GM23338 (cell line): Measurements from ENCODE around the gene LMBR1.

Experiments
- CREB1 ChIP-seq: fragments of 250-450 bp; sonication (Bioruptor Pico); IDR thresholded peaks from 2 replicates; pipeline ENCODE4 v1.5.0; 2020; ENCODE audit warnings: low read depth, mild to moderate bottlenecking, moderate library complexity
- EZH2 ChIP-seq: fragments of 200-600 bp; sonication (generic); IDR thresholded peaks from one replicate; pipeline ENCODE4 v1.8.0; 2017; ENCODE audit warnings: antibody characterized with exemption, mild to moderate bottlenecking, low read depth; ENCODE audit not compliant: unreplicated experiment
- JUNB ChIP-seq: IDR thresholded peaks from one replicate; pipeline ENCODE4 v1.6.1; 2016; ENCODE audit warnings: antibody characterized with exemption; ENCODE audit not compliant: unreplicated experiment
- POLR2AphosphoS5 ChIP-seq: IDR thresholded peaks from 2 replicates; pipeline ENCODE4 v1.6.1; 2016; ENCODE audit warnings: antibody characterized with exemption, low read depth
- STAT1 ChIP-seq: IDR thresholded peaks from one replicate; pipeline ENCODE4 v1.6.1; 2016; ENCODE audit warnings: antibody characterized with exemption; ENCODE audit not compliant: unreplicated experiment
- TF ChIP-seq, protein P1 (sequence below), 2 experiments: fragments of 200-600 bp in 1 of 2; sonication (generic) in 1 of 2; conservative IDR thresholded peaks; 2 replicates each; pipeline versions ENCODE4 v1.5.1 to v1.6.1; 2016 to 2017; ENCODE audit warnings: antibody characterized with exemption in 2 of 2, low read depth in 2 of 2, mild to moderate bottlenecking in 2 of 2, moderate library complexity in 1 of 2
- TF ChIP-seq, protein P2 (sequence below): IDR thresholded peaks from one replicate; pipeline ENCODE4 v1.6.1; 2018; ENCODE audit warnings: antibody characterized with exemption; ENCODE audit not compliant: unreplicated experiment
- TF ChIP-seq, protein P3 (sequence below): IDR thresholded peaks from 2 replicates; pipeline ENCODE4 v1.6.1; 2016; ENCODE audit warnings: antibody characterized with exemption

DNA sequence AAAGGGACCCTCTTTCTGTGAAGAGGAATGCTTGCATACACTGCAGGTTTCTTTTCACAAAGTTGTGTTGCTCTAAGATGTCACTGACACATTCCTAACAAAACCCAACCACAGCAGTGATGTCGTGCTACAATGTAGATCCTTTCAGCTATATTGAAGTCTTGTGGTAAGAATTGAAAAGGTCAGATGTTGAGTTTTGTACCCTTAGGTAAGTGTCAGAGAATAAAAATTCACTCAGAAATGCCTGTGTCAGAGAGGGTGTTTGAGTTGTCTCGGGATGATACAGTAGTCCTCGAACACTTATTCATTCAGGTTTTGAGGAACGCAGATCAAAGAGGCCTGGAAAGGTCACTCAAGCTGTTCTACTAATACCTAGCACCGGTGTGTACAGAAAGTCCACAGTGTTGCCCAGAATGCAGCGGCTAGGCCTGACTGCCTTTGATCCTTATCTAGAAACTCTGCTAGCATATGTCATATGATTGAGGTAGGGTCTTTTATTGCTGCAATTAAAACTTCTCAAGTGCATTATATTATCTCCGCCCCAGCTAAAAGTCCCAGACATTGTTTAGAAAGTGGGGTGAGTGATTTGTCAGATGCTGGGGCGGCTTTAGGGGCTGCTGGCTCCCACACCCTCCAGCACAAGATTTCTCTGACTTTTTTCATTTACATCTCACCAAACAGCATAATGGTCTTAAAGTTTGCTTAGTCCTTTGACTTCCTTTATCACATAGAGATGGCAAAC is 226.4 kb downstream of the LMBR1 start:
- TF ChIP-seq POLR2AphosphoS5 (no peak), EZH2 (no peak), STAT1 (no peak), CREB1 (CRISPR knock-in tag) (no peak), JUNB (no peak)
- TF ChIP-seq, protein P1, sequence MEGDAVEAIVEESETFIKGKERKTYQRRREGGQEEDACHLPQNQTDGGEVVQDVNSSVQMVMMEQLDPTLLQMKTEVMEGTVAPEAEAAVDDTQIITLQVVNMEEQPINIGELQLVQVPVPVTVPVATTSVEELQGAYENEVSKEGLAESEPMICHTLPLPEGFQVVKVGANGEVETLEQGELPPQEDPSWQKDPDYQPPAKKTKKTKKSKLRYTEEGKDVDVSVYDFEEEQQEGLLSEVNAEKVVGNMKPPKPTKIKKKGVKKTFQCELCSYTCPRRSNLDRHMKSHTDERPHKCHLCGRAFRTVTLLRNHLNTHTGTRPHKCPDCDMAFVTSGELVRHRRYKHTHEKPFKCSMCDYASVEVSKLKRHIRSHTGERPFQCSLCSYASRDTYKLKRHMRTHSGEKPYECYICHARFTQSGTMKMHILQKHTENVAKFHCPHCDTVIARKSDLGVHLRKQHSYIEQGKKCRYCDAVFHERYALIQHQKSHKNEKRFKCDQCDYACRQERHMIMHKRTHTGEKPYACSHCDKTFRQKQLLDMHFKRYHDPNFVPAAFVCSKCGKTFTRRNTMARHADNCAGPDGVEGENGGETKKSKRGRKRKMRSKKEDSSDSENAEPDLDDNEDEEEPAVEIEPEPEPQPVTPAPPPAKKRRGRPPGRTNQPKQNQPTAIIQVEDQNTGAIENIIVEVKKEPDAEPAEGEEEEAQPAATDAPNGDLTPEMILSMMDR (conservative IDR thresholded peaks at IDR 0.05; ENCODE audit: low read depth in 2 of 2) = no peak
- TF ChIP-seq, protein P2, sequence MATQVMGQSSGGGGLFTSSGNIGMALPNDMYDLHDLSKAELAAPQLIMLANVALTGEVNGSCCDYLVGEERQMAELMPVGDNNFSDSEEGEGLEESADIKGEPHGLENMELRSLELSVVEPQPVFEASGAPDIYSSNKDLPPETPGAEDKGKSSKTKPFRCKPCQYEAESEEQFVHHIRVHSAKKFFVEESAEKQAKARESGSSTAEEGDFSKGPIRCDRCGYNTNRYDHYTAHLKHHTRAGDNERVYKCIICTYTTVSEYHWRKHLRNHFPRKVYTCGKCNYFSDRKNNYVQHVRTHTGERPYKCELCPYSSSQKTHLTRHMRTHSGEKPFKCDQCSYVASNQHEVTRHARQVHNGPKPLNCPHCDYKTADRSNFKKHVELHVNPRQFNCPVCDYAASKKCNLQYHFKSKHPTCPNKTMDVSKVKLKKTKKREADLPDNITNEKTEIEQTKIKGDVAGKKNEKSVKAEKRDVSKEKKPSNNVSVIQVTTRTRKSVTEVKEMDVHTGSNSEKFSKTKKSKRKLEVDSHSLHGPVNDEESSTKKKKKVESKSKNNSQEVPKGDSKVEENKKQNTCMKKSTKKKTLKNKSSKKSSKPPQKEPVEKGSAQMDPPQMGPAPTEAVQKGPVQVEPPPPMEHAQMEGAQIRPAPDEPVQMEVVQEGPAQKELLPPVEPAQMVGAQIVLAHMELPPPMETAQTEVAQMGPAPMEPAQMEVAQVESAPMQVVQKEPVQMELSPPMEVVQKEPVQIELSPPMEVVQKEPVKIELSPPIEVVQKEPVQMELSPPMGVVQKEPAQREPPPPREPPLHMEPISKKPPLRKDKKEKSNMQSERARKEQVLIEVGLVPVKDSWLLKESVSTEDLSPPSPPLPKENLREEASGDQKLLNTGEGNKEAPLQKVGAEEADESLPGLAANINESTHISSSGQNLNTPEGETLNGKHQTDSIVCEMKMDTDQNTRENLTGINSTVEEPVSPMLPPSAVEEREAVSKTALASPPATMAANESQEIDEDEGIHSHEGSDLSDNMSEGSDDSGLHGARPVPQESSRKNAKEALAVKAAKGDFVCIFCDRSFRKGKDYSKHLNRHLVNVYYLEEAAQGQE = no peak
- TF ChIP-seq, protein P3, sequence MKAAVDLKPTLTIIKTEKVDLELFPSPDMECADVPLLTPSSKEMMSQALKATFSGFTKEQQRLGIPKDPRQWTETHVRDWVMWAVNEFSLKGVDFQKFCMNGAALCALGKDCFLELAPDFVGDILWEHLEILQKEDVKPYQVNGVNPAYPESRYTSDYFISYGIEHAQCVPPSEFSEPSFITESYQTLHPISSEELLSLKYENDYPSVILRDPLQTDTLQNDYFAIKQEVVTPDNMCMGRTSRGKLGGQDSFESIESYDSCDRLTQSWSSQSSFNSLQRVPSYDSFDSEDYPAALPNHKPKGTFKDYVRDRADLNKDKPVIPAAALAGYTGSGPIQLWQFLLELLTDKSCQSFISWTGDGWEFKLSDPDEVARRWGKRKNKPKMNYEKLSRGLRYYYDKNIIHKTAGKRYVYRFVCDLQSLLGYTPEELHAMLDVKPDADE = no peak
